Measurements from ENCODE around the gene ASB10.

Gene ASB10

GRCh38 chr7:151161757-151162156, 25.3 kb downstream of the ASB10 start:
- DNase-seq = no peak

GRCh38 chr7:151157645-151158329, 29.3 kb downstream of the ASB10 start:
- no peak for DNase-seq

- no peak for DNase-seq
Measured at GRCh38 chr7:151152643-151153513, 34.2 kb downstream of the ASB10 start.

- no peak for DNase-seq
Measured at GRCh38 chr7:151150388-151150787, 36.7 kb downstream of the ASB10 start.

GRCh38 chr7:151148319-151149259, 38.5 kb downstream of the ASB10 start:
- no peak for DNase-seq

GRCh38 chr7:151146761-151147160, 40.3 kb downstream of the ASB10 start:
- DNase-seq = no peak

- DNase-seq = no peak
Measured at GRCh38 chr7:151144387-151144786, 42.7 kb downstream of the ASB10 start.

- no peak for DNase-seq
Measured at GRCh38 chr7:151143261-151144015, 43.6 kb downstream of the ASB10 start.

GRCh38 chr7:151142686-151143040, 44.4 kb downstream of the ASB10 start:
- no peak for DNase-seq

- no peak for DNase-seq
Measured at GRCh38 chr7:151141855-151142685, 45.0 kb downstream of the ASB10 start.

- DNase-seq = no peak
Measured at GRCh38 chr7:151141311-151141854, 45.7 kb downstream of the ASB10 start.

GRCh38 chr7:151140826-151141225, 46.2 kb downstream of the ASB10 start:
- no peak for DNase-seq

GRCh38 chr7:151139791-151140190, 47.3 kb downstream of the ASB10 start:
- DNase-seq = no peak

GRCh38 chr7:151139071-151139790, 47.8 kb downstream of the ASB10 start:
- no peak for DNase-seq

GRCh38 chr7:151138153-151138851, 48.7 kb downstream of the ASB10 start:
- no peak for DNase-seq

GRCh38 chr7:151137791-151138152, 49.3 kb downstream of the ASB10 start:
- no peak for DNase-seq

GRCh38 chr7:151137076-151137675, 49.9 kb downstream of the ASB10 start:
- no peak for DNase-seq

GRCh38 chr7:151135866-151136843, 50.9 kb downstream of the ASB10 start:
- DNase-seq = no peak

Measured in stimulated activated CD8-positive, alpha-beta memory T cell treated with anti-CD3 and anti-CD28 coated beads, Interleukin-4, amount 100 ng/mL, for 48 hours (primary cell).